GM10847 (cell line): ENCODE measurements around the gene SIMC1.

Experiments used
- POLR2A ChIP-seq: IDR thresholded peaks from 2 replicates; pipeline ENCODE4 v1.6.1; 2011; ENCODE audit not compliant: insufficient read length; ENCODE audit errors: extremely low read depth

SIMC1 gene

DNA sequence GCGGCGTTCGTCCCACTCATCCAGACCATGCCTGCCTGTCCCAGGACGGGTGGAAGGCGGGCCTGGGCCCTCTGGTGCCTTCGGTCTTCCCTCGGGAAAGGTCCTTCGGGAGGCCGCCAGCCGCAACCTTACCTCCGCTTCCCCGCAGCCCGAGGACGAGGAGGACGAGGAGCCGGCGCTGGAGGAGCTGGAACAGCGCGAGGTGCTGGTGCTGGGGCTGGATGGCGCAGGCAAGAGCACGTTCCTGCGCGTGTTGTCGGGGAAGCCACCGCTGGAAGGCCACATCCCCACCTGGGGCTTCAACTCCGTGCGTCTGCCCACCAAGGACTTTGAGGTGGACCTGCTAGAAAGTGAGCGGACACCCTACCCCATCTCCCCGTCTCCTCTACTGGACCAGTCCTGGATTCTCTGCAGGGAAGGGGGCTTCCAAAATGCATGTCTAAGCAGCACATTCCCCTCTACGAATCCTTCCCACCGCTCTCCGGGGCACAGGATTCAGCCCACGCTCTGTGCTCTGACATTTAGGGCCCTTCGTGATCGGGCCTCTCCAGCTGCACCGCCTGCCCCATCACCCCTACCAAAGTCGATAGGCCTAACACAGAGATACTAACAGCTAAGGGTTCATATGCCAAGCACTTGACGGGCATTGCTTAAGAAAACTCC is 128.1 kb downstream of the SIMC1 start:
- no peak for TF ChIP-seq POLR2A

DNA sequence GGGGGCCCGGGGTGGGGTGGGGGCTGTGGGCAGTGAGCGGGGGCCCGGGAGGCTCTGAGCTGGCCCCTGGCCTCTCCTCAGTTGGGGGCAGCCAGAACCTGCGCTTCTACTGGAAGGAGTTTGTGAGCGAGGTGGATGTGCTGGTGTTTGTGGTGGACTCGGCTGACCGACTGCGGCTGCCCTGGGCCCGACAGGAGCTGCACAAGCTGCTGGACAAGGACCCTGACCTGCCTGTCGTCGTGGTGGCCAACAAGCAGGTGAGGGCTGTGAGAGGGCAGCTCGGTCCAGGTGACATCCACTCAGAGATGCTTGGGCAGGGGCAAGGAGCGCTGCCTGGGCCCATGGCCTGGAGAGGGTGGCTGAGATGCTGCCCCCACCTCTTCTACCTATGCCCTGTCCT is 130.5 kb downstream of the SIMC1 start:
- no peak for TF ChIP-seq POLR2A

DNA sequence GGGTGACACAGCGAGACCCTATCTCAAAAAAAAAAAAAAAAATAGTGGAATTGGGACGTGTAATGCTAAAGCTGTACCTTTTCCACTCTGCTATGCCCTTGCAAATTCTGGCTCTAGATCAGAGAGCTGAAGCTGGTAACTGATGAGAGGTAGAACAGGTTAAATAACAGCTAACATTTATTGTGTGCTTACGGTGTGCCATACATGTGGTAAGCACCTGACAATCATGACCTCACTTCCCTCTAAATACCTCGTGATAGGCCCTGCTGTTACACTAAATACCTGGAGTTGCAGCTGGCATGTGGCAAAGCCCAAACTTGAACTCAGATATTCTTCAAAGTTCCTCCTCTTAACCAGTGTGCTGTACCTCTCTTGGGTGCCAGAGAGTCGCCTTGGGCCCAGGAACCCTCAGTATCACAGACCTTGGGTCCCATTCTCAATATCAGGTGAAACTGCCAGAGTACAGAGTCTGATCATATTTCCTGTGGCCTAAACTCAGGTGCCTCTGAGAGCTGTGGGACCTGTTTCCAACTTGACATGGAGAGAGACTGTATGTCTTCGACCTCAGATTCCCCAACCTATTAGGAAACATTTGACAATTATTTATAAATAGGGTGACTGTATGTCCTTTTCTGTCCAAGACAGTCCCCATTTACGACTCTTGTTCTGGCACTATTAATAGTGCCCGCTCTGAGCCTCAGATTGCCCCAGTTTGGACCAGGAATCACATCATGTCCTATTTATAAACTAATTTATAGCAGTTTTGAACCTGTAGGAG is 131.9 kb downstream of the SIMC1 start:
- no peak for TF ChIP-seq POLR2A

DNA sequence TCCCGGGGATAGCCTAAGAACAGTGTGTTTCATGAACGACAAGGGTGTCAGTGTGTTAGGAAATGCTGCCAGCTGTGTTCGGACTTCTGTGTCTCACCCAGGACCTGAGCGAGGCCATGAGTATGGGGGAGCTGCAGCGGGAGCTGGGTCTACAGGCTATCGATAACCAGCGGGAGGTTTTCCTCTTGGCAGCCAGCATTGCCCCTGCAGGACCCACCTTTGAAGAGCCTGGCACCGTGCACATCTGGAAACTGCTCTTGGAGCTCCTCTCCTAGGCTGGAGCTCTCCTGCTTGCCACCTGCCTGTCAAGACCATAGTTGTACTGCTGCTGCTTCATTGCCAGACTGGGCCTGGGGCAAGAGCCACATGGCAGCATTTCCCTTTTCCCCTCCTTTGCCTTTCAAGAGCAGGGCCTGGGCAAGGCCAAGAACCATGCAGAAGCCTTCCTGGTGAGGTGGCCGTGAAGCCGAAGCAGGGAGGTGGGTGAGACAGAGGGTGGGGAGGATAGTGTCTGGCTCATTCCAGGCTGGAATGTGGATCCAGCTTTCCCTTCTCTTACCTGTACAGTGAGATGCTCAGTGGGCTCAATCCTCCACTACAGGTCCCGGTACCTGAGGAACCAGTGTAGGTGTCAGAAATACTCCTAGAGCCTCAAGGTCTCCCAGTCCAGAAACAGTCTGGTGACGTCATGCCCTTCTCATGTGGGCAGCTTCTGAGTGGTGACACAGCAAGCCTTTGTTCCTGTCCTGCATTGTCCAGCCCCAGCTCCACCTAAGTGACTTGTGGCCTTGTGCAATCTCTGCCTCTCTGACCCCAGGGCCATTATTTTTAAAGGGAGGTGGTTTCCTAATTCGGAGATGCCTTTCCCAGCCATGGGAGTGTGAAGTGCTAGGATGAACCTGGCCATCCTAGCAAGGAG is 133.7 kb downstream of the SIMC1 start:
- TF ChIP-seq POLR2A, result no peak

DNA sequence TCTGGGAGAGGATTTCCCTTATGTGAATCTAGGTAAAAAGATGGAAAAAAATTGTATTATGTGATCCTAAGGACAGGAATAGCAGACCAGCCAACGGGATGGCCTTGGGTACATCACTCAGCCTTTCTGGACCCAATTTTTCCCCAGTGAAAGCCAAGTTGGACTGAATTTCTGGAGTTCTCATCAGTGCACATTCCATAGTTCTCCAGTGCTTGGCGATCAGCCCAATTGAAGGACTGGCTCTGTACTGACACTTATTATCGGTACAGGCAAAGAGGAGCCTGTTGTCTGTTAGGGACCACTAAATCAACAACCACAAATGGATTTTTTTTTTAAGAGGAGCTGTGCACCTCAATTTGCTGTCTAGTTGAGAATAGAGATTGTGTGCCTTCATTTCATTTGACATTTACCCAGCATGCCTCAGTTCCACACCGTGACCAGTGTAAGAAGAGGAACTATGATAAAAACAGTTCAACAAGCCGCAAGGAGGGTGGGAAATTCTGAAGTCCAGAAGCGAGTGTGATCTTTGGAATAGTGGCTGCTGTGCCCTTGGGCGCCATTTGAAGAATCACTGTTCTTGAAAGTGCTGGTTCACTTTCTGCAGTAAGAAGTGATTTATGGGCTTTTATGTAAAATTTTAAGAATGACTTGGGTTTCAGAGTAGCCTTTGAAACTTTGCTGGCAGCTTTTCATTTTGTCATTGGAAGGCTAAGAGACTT is 135.0 kb downstream of the SIMC1 start:
- TF ChIP-seq POLR2A, result no peak

DNA sequence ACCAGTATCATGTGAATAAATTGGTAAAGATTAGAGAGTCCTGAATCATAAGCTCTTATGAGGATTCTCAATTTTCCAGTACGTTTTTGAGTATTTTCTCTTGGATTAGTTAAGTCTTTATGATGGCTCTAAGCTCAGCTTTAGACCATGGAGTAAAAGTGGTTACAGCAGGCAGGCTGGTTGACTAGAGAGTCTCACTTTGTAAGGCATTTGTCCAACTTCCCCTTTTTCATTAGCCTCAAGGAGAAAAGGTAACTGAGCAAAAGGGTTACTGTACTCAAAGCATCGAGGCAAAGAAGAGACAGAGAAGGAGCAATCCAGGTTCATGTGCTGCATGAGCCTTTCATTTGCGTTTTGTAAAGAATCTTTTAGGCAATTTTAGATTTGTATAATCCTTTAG is 141.7 kb downstream of the SIMC1 start:
- TF ChIP-seq POLR2A, result no peak

DNA sequence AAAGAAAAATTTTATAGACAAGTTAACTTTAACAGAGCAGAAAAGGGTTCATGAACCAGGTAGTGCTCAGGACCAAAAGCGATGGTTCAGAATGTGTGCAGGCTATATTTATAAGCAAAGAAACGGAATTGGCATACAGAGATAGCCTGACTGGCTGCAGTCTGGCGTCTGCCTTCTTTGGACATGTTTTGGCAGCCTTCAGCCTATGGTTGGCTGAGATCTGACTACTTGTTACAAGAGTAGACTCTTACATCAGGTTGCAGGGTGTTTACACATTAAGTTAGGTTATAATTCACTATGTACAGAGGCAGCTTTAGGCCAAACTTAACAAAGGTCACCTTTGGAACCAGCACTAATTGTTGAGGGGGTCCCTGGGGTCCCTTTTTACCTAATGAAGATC is 143.2 kb downstream of the SIMC1 start:
- no peak for TF ChIP-seq POLR2A

DNA sequence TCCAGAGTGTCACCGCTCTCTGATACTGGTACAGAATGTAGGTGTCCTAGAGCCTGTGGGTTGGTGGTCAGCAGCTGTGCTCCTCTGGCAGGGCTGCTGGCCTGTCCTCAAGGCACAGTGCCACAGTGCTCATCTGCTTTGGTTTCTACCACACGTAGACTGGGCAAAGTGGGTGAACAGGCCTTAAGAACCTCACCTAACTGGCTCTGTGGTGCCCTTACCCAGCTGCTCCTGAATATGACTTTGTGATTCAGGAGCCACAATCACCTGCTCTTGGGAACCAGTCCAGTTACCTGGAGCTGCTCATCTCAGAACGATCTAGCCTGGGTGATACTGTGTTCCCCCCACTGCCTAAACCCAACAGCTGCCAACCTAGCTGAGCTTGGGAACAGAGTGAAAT is 143.8 kb downstream of the SIMC1 start:
- no peak for TF ChIP-seq POLR2A

DNA sequence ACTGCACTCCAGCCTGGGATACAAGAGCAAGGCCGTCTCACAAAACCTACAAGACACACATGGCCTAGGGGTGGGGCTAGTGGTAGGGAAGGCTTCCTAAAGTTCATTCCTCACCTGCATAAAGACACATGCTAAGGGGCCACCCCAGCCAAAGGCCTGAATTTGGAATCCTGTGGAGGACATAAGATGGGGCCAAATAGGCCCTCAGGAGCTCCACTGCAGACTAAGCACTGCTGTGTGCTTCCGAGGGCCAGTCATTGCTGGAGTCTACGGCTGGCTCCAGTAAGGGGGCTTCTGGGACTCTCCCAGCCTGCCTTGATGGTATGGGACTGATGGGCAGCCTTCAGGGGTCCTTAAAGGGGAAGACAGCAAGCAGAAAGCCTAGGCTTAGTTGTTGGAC is 144.5 kb downstream of the SIMC1 start:
- no peak for TF ChIP-seq POLR2A

DNA sequence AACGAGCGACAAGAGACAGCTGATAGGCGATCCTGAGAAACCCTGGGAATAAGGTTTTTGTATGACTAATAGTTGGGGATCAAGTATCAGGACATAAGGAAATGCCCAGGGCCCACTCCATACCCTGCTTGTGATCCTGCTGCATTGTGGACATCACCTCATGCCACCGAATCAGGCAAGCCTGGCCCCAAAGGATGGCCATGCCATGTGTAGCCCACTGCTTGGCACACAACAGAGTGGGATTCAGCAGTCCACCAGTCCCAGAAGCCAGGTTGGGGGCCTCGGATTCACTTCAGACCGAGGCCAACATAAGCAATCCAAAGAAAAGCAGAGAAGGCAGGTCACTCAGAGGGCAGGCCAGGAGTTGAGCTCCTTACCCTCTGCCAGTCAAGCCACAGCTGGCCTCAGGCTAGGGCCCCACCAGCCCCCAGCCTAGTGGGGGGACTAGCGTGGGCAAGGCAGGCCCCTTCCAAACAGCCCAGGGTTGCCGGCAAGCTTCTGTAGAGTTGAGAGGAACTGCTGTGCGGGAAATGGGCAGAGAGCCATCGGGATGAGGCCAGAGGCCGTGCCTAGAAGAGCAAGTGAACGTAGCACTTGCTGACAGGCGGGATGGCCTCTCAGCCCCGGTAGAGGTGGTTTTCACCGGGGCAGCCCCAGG is 145.2 kb downstream of the SIMC1 start:
- TF ChIP-seq POLR2A, result no peak

DNA sequence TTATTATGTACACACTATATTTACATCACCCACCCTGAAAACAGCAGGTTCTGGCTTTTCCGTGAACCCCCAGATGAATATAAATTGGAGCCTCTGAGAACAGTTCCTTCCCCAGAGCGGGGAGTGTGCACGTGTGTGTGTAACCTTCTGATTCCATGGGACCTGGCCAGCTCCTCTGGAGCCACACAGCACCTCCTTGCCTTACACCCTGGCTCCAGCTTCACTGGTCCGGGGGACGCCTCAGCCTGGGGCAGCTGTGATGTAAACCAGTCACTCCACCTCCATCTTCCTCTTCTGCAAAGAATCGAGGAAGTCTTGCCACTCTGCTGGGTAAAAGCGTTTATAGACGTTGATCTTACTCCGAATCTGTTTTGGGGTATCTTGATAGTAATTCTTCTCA is 145.7 kb downstream of the SIMC1 start:
- TF ChIP-seq POLR2A, result no peak

DNA sequence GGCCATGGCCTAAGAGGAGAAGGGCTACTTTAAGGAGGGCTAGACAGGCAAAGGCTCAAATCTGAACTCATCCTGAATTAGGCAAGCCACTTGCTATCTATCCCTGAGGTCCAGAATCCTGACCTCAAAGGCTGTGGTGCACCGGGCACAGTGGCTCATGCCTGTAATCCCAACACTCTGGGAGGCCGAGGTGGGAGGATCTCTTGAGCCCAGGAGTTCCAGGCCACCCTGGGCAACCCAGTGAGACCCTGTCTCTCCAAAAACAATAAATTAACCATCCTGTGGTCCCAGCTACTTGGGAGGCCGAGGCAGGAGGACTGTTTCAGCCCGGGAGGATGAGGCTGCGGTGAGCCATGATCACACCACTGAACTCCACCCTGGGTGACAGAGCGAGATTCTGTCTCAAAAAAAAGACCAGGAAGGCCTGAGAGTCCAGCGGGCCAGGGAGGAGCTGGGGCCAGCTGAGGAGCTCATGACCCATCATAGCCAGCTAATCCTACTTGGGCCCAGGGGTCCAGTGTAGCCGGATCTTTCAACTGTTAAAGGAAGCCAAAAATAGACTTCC is 146.2 kb downstream of the SIMC1 start:
- TF ChIP-seq POLR2A, result no peak

DNA sequence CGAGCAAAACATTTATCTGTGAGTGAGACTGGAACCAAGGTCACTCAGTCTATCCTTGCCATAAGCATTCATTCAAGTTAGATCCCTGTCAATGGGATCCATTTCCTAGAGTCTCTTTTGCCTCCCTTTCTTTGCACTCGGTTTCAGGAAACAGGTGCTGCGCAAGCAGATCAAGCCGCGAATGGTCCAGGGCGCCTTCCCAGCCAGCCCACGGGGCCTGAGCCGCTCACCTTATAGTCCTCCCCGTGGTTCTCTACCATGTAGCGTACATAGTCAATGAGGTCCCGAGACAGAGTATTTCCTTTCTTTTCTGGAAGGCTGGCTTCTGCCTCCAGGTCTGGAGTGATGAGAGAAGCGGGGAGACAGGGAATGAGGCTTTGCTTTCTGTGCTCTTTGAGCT is 146.8 kb downstream of the SIMC1 start:
- TF ChIP-seq POLR2A, result no peak

DNA sequence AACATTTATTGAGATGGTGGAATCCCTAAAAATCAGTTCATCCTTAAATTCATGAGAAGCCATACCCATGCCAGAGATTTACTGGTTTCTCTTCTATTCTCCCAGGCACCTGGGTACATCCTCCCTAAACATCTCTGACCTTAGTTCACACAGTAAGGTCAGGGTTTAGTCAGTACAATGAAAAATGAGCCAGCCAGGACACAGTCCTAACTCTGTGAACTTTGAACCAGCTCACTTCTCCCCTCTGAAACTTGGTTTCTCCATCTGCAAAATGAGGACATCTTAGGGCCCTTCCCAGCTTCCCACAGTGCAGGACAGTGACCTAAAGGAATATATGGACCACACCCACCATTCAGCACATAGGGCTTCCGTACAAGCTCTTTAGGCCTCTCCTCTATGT is 148.3 kb downstream of the SIMC1 start:
- TF ChIP-seq POLR2A, result no peak
